WTC11 (cell line): ENCODE measurements around the gene PDF.

Experiments
- ATF3 ChIP-seq: sonication (generic); formaldehyde crosslinking; conservative IDR thresholded peaks from 2 replicates; pipeline ENCODE4 v1.8.1; 2022; ENCODE audit warnings: mild to moderate bottlenecking, missing genetic modification reagents
- CTCF ChIP-seq: fragments of 200-600 bp; IDR thresholded peaks from 2 replicates; pipeline ENCODE4 v1.8.0; 2022; ENCODE audit warnings: antibody characterized with exemption
- STAT6 ChIP-seq: sonication (generic); formaldehyde crosslinking; conservative IDR thresholded peaks from 2 replicates; pipeline ENCODE4 v1.8.1; 2023; ENCODE audit warnings: mild to moderate bottlenecking, low read depth, missing genetic modification reagents, moderate library complexity

- TF ChIP-seq ATF3 (CRISPR knock-in tag) (no peak), STAT6 (CRISPR knock-in tag) (no peak), CTCF (no peak)
Measured at GRCh38 chr16:69338557-69339288, 8.3 kb upstream of the PDF start.
